Fibroblast of mammary gland (primary cell): ENCODE results near the gene BRSK2.

Experiments used
- DNase-seq: peaks from one replicate; pipeline ENCODE4 v3.0.0-alpha.2; 2010; ENCODE audit warnings: low read depth
- H3K4me3 ChIP-seq: 2 replicates; pipeline ENCODE4 v1.5.1; 2011; ENCODE audit warnings: low read depth, mild to moderate bottlenecking, low read length, moderate library complexity; ENCODE audit not compliant: control insufficient read depth
- TF ChIP-seq, protein P1 (sequence below): conservative IDR thresholded peaks from 2 replicates; pipeline ENCODE4 v1.5.1; 2011; ENCODE audit warnings: low read depth, low read length, inconsistent platforms; ENCODE audit not compliant: control insufficient read depth, insufficient read depth

Gene BRSK2

DNA sequence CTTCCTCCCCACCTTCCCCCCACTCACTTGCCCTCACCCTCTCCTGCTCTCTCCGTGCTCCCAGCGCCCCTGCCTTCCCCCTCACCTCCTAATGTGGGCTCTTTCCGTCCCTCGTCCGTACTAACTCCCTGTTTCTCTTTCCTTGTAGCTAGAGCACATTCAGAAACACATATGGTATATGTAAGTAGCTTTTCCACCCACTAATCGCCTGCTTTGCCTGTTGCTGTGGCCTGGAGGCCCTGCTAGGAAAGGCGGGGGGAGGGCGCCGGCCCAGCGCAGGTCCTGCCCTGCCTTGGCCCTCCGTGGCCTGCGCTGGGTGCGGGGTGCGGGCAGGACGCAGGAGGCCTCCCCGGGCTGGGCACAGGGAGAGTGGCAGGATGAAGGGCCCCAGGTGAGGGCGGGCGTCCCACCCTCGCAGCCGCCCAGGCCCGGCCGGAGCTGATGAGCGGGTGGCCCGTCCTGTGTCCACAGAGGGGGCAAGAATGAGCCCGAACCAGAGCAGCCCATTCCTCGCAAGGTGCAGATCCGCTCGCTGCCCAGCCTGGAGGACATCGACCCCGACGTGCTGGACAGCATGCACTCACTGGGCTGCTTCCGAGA is 55.2 kb downstream of the BRSK2 start:
- TF ChIP-seq, protein P1, sequence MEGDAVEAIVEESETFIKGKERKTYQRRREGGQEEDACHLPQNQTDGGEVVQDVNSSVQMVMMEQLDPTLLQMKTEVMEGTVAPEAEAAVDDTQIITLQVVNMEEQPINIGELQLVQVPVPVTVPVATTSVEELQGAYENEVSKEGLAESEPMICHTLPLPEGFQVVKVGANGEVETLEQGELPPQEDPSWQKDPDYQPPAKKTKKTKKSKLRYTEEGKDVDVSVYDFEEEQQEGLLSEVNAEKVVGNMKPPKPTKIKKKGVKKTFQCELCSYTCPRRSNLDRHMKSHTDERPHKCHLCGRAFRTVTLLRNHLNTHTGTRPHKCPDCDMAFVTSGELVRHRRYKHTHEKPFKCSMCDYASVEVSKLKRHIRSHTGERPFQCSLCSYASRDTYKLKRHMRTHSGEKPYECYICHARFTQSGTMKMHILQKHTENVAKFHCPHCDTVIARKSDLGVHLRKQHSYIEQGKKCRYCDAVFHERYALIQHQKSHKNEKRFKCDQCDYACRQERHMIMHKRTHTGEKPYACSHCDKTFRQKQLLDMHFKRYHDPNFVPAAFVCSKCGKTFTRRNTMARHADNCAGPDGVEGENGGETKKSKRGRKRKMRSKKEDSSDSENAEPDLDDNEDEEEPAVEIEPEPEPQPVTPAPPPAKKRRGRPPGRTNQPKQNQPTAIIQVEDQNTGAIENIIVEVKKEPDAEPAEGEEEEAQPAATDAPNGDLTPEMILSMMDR = no peak
- no peak overlapping the region for H3K4me3 ChIP-seq
- no peak for DNase-seq

DNA sequence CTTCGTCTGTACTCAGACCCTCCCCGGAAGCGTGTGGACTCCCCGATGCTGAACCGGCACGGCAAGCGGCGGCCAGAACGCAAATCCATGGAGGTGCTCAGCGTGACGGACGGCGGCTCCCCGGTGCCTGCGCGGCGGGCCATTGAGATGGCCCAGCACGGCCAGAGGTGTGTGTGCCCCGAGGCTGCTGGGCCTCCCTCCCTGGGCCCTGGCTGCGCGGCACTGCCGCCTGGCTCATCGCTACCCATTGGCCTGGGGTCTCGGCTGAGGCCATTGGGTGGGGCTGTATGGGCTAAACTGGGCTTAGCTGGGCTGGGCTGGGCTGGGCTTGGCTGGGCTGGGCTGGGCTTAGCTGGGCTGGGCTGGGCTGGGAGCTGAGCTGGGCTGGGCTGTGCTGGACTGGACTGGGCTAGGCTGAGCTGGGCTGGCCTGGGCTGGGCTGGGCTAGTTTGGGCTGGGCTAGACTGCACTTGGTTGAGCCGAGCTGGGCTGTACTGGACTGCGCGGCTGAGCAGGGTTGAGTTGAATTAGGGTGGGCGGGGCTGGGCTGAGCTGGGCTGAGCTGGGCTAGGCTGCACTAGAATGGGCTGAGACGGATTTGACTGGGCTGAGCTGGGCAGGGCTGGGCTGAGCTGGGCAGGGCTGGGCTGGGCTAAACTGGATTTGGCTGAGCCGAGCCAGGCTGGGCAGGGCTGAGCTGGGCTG is 56.2 kb downstream of the BRSK2 start:
- TF ChIP-seq, protein P1 = no peak
- no peak for DNase-seq
- H3K4me3 ChIP-seq = no peak overlapping the region

DNA sequence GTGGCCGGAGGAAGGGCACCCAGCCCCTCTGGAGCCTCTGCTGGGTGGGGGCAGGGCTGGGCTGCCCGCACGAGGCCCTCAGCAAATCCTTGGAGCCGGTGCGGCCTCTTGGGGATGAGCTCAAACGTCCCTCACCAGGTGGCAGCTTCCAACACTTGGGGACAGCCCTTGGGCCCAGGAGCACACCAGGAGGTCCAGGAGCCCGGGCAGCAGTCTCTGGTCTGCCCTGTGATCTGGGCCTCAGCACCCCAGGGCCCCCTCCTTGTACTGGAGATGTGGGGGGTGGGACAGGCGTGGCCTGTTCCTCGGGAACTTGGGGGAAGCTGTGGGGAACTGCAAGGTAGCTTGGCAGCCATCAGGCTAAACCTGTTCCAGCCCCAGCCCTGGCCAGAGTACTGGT is 56.9 kb downstream of the BRSK2 start:
- no peak overlapping the region for H3K4me3 ChIP-seq
- TF ChIP-seq, protein P1 = no peak
- DNase-seq = no peak

DNA sequence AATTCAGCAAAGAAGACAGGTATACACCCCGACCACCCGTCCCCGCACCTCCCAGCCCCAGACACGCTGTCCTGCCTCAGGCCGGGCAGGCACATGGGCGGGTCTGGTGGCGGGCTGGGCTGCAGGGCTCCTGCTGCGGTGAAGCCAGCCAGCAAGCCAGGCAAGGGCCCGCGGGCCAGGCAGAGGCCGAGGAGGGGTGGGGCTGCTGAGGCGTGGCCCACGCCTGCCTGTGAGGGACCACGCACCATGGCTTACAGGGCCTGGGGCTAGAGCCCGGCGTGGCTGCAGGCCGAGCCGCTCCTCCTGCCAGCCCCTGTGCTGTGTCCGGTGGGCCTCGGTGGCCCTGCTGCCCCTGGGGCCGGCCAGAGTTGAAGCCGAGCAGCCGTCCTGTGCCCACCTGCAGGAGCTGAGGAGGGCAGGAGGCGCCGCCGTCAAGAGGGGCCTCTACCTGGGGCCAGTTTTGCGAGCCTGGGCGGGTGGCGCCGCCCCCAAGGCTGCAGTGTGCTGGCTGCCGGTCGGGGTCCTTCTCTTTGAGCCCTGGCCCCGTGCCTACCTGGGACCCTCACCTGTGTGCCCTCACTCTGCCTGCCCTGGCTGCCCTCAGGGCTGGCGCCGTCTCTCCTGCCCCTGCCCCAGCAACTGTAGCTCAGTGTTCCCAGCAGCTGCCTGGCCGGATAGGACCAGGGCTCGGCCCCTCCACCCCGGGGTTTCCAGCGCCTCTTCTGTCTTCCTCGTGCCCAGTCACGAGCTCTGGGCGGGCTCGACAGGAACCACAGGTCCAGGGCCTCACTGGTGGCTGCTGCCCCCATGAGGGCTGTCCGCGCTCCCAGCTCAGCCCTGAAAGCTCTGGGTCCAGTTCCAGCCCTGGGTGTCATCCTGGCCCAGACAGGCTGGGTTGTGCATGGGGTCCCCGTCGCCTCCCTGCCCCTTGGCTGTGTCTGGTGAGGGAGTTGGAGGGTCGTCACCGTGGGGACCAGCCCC is 58.4 kb downstream of the BRSK2 start:
- no peak for DNase-seq
- H3K4me3 ChIP-seq = no peak overlapping the region
- TF ChIP-seq, protein P1 = no peak

DNA sequence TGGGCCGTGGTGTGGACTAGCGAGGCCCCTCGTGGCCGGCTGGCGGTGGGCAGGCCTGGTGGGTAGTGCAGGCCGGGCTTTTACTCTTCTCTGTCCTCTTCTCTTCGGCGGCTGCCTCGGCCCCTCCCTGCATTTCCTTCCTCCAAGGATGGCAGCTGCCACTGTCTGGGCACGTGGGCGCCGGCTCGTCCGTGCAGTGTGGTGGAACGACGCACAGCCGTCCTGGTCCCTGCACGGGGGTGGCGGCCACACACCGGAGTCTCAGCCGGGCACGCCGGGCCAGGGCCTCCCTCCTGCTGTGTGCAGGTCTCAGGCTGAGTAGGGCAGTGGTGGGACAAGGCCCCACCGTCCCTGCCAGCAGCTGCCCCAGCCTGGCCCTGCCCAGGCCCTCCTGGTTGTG is 59.1 kb downstream of the BRSK2 start:
- no peak overlapping the region for H3K4me3 ChIP-seq
- no peak for DNase-seq
- TF ChIP-seq, protein P1 = no peak

DNA sequence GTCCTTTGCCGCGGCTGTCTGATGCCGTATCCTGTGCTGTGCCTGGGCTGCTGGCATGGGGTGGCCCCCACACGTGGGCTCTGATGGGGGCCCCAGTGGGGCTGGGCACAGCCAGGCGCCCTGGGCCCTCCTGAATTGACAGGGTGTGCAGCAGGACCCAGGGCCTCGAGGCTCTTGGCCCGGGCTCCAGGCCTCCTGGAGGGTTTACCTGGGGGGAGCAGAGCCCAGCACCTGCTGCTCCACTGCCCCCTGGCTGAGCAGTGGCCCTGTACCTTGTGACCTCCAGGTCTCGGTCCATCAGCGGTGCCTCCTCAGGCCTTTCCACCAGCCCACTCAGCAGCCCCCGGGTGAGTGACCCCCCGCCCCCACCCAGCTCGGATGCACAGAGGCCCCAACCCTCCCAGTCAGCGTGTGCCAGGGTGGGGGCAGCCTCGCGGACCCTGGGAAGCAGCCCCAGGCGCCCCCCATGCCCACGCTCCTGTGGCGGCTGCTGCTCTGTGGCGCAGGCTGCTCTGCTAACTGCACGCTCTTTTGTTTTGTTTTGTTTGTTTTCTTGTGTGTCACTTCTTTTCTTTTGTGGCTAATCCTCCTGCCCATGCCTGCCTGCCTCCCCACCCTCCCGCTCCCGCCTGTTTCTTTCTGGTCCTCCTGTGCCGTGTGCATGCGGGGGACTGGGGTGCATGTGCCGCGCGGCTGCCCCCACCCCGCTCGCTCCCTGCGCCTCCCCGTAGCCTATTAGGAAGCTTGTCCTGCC is 59.9 kb downstream of the BRSK2 start:
- TF ChIP-seq, protein P1 = no peak
- DNase-seq = no peak
- H3K4me3 ChIP-seq = no peak overlapping the region
